Neural progenitor cell (in vitro differentiated cells): Measurements from ENCODE around the gene RNF214.

Experiments used
- EZH2phosphoT487 ChIP-seq: fragments of 200-600 bp; sonication (generic); IDR thresholded peaks from 2 replicates; pipeline ENCODE4 v1.6.1; 2017; ENCODE audit warnings: antibody characterized with exemption
- TF ChIP-seq, protein P1 (sequence below): fragments of 200-600 bp; sonication (generic); IDR thresholded peaks from 2 replicates; pipeline ENCODE4 v1.5.1; 2017; ENCODE audit warnings: antibody characterized with exemption, mild to moderate bottlenecking

DNA sequence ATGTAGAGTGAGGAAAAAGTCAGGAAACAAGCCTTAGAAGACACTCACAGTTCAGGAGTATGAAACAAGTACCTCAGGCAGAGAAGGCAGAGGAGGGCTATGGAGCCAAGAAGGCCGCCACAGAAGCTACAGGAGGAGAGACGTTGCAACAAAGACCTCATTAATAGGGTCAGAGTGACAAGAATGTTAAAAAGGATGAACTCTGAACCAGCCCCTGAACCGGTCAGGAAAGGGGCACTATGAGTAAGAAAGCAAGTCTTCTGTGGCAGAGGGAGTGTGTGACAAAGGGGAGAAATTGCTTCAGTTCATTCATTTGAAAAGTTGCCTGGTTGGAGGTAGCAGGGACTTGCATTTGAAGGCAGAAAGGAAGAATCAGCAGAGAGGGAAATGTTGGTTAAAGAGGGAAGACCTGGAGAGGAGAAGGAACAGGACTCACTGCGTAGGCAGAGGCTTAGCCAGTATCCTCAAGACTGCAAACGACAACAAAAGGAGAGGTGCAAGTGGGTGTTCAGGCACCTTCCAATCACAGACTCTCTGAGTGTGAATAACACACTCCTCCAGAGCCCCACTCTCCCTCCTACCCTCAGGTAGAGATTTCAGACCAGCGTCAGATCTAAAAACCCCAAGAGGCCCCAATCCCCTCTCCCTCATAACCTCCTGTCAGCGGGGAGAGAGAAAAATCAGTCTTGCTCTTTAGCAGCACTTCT, 17.9 kb upstream of the RNF214 start:
- TF ChIP-seq, protein P1, sequence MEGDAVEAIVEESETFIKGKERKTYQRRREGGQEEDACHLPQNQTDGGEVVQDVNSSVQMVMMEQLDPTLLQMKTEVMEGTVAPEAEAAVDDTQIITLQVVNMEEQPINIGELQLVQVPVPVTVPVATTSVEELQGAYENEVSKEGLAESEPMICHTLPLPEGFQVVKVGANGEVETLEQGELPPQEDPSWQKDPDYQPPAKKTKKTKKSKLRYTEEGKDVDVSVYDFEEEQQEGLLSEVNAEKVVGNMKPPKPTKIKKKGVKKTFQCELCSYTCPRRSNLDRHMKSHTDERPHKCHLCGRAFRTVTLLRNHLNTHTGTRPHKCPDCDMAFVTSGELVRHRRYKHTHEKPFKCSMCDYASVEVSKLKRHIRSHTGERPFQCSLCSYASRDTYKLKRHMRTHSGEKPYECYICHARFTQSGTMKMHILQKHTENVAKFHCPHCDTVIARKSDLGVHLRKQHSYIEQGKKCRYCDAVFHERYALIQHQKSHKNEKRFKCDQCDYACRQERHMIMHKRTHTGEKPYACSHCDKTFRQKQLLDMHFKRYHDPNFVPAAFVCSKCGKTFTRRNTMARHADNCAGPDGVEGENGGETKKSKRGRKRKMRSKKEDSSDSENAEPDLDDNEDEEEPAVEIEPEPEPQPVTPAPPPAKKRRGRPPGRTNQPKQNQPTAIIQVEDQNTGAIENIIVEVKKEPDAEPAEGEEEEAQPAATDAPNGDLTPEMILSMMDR: no peak
- no peak for TF ChIP-seq EZH2phosphoT487
